A673 (cell line): ENCODE data around the gene PDIK1L. TPM values are rescaled to one million over a fixed set of nuclear protein-coding genes. Genes with fewer than 3 reads are reported as not detected.

Experiments used
- BruUV-seq: library from RNA; stranded (reverse); fragments of 400-500 nt; replicated peaks from 2 replicates; lab custom pipeline; 2021; lab: Mats Ljungman, UMichigan
- CTCF ChIA-PET: fragments of 300-600 bp; sonication (Branson Sonifier 250); formaldehyde crosslinking; loops from one replicate; lab custom pipeline; 2022; ENCODE audit warnings: antibody characterized with exemption; lab: Charles Lee
- POLR2A ChIA-PET: fragments of 300-600 bp; sonication (Branson Sonifier 250); formaldehyde crosslinking; loops from one replicate; lab custom pipeline; 2022; ENCODE audit warnings: antibody characterized with exemption; ENCODE audit not compliant: low non-redundant PET; lab: Charles Lee
- DNase-seq: peaks from one replicate; pipeline ENCODE4 v3.0.0-alpha.2; 2015; ENCODE audit warnings: low spot score
- H3K27ac ChIP-seq: fragments of 200-600 bp; sonication (generic); 2 replicates; pipeline ENCODE4 v1.5.1; 2016; ENCODE audit warnings: mixed run types, low read depth, mild to moderate bottlenecking, mixed read lengths, antibody characterized with exemption, low read length; ENCODE audit not compliant: poor library complexity, severe bottlenecking
- H3K27me3 ChIP-seq: fragments of 200-600 bp; sonication (generic); replicated peaks from 2 replicates; pipeline ENCODE4 v1.6.1; 2017; ENCODE audit warnings: mixed run types, low read depth, mild to moderate bottlenecking, mixed read lengths, antibody characterized with exemption, low read length; ENCODE audit not compliant: insufficient read depth, poor library complexity
- H3K36me3 ChIP-seq: fragments of 200-600 bp; sonication (generic); 2 replicates; pipeline ENCODE4 v1.6.1; 2016; ENCODE audit warnings: mixed run types, mild to moderate bottlenecking, mixed read lengths, antibody characterized with exemption, low read length; ENCODE audit not compliant: insufficient read depth, poor library complexity, severe bottlenecking
- H3K4me1 ChIP-seq: fragments of 200-600 bp; sonication (generic); 2 replicates; pipeline ENCODE4 v1.6.1; 2017; ENCODE audit warnings: mixed run types, mild to moderate bottlenecking, mixed read lengths, antibody characterized with exemption, low read length; ENCODE audit not compliant: insufficient read depth, poor library complexity, severe bottlenecking
- H3K4me3 ChIP-seq: fragments of 200-600 bp; sonication (generic); 2 replicates; pipeline ENCODE4 v1.5.1; 2016; ENCODE audit warnings: low read depth, mixed run types, mild to moderate bottlenecking, mixed read lengths, low read length; ENCODE audit not compliant: poor library complexity, severe bottlenecking
- H3K9me3 ChIP-seq: fragments of 200-600 bp; sonication (generic); 2 replicates; pipeline ENCODE4 v1.6.1; 2016; ENCODE audit warnings: mixed run types, low read depth, mild to moderate bottlenecking, mixed read lengths, antibody characterized with exemption, low read length; ENCODE audit not compliant: poor library complexity, severe bottlenecking
- CTCF ChIP-seq: fragments of 300-800, 200-600 bp; sonication (generic); conservative IDR thresholded peaks from 2 replicates; pipeline ENCODE4 v1.5.1; 2017; ENCODE audit warnings: low read depth, mild to moderate bottlenecking, antibody characterized with exemption, low read length, moderate library complexity, mixed read lengths
- EZH2 ChIP-seq: fragments of 200-600 bp; sonication (generic); IDR thresholded peaks from 2 replicates; pipeline ENCODE4 v1.6.1; 2017; ENCODE audit warnings: borderline replicate concordance, low read depth, mild to moderate bottlenecking, mixed read lengths, antibody characterized with exemption, low read length; ENCODE audit not compliant: poor library complexity, severe bottlenecking
- intact Hi-C: fragments of 100-400 bp; cut with micrococcal nuclease; formaldehyde crosslinking; loops from one replicate; pipeline ENCODE4 v1.10.0; 2022; ENCODE audit not compliant: unreplicated experiment
- total RNA-seq: library from RNA; stranded (reverse); gene quantifications from 2 replicates; pipeline ENCODE4 v1.2.3, GENCODE V29; 2021

PDIK1L gene
- total RNA-seq, 1 experiment from 2014 or later: 12.9 TPM

GRCh38 chr1:26161415-26162219 lies 50.0 kb downstream of the PDIK1L start:
- no TSS peak for BruUV-seq
- peak overlapping the region; percentile 42 for H3K4me3 ChIP-seq
- CTCF ChIA-PET: no interaction called here
- TF ChIP-seq EZH2: no peak
- no peak for TF ChIP-seq CTCF
- no peaks in the 10 kb centered on the region for H3K36me3 ChIP-seq
- H3K27ac ChIP-seq: peak overlapping the region; percentile 43
- peak; percentile 73 for DNase-seq
- POLR2A ChIA-PET: interaction anchor here (0.7 kb wide), 1 partner anchor 97 kb away, joined by 4 read pairs; no protein-coding TSS in a partner anchor
- no peaks in the 10 kb centered on the region for H3K9me3 ChIP-seq
- no peaks in the 10 kb centered on the region for H3K27me3 ChIP-seq
- peaks cover 20% of the 10 kb centered on the region for H3K4me1 ChIP-seq
- intact Hi-C loops: no loop called here

DNA sequence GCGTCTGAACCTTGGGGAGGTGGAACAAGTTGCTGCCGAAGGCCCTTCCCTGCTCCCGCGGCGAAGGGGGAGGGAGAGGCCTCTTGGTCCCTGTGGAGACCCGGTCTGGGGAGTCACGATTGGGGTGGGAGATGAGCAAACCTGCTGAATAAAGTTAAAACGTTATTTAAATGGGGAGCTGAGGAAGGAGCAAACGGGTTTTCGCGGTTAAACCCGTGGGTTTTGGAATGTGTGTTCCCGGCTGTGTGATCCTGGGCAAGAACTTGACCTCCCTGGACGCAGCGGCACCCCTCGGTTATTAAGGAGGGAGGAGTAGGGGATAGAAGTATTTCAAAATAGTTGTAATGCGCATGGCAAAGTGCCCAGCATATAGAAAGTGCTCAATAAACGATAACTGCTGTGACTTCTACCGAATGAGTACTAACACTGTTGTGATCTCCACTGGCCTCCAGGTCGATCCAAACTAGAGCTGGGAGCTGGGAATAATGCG lies 50.6 kb downstream of the PDIK1L start:
- ChIA-PET POLR2A (interaction anchor here (0.7 kb wide), 1 partner anchor 98 kb away, joined by 4 read pairs; no protein-coding TSS in a partner anchor), CTCF (no interaction called here)
- no peak for TF ChIP-seq EZH2
- no peak for TF ChIP-seq CTCF
- Histone ChIP-seq H3K4me1 (peaks cover 19% of the 10 kb centered on the region), H3K9me3 (no peaks in the 10 kb centered on the region), H3K27me3 (no peaks in the 10 kb centered on the region), H3K36me3 (no peaks in the 10 kb centered on the region), H3K27ac (no peak overlapping the region), H3K4me3 (peak overlapping the region; percentile 42)
- no peak for DNase-seq
- intact Hi-C loops: no loop called here
- no TSS peak for BruUV-seq

DNA sequence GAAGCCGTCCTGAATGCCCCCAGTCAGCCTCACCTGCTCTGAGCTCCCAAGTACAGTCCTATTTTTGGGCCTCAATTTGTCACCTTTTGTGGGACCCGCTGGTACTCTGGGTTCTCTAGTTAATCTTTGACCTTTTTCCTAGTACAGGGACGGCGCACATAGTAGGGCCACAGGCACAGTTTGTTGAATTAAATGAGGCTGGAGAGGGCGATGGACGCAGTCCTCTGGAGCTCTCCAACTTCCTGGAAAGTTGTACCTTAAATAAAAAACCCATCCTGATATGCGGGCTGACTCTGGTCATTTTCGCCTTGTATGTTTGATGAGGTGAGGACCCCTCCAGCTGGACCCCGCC lies 52.0 kb downstream of the PDIK1L start:
- POLR2A ChIA-PET: no interaction called here
- Histone ChIP-seq H3K27me3 (no peaks in the 10 kb centered on the region), H3K4me3 (peak overlapping the region; percentile 51), H3K9me3 (no peaks in the 10 kb centered on the region), H3K4me1 (peaks cover 21% of the 10 kb centered on the region), H3K36me3 (no peaks in the 10 kb centered on the region), H3K27ac (no peak overlapping the region)
- TF ChIP-seq CTCF (no peak), EZH2 (no peak)
- CTCF ChIA-PET: no interaction called here
- no TSS peak for BruUV-seq
- no peak for DNase-seq
- intact Hi-C loops: loop anchor here (1.0 kb wide), 1 partner anchor 58 kb away; no protein-coding TSS in a partner anchor
